Measurements from ENCODE around the gene ATP2B2.

DNA sequence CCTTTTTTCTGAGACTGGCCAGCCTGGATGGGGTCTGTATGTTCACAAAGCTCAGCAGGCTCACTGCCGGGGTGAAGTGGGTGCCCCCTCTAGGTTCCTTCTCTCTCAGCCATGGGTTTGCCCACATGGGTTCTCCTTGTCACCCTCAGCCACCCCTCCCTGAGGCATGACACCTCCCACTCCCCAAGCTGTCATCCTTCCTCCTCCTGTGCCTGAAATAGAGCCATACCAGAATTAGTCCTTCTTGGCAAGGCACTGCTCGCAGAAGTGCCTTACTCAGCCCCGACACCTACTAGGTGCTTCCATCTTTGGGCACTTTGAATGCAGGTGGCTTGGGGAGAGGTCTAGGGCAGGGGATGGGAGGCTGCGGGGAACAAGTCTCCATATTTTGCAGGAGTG lies 121.5 kb downstream of the ATP2B2 start:
- TF ChIP-seq RAD21 (IDR thresholded peaks at IDR 0.05 in 1 of 2, conservative IDR thresholded peaks at IDR 0.05 in 1 of 2; ENCODE audit: low read depth in 2 of 2, low read length in 2 of 2) (no peak), EGR1 (IDR thresholded peaks at IDR 0.05; ENCODE audit: borderline replicate concordance, low read depth, low read length) (no peak), PHF8 (conservative IDR thresholded peaks at IDR 0.05; ENCODE audit: low read depth, low read length) (no peak), MAFK (IDR thresholded peaks at IDR 0.05; ENCODE audit: low read depth, low read length) (no peak), EP300 (IDR thresholded peaks at IDR 0.05; ENCODE audit: borderline replicate concordance in 1 of 2, low read depth in 2 of 2, low read length in 2 of 2) (no peak), POLR2A (IDR thresholded peaks at IDR 0.05; ENCODE audit: control extremely low read depth in 1 of 2, low read depth in 2 of 2, low read length in 2 of 2) (no peak), POLR2AphosphoS5 (IDR thresholded peaks at IDR 0.05; ENCODE audit: low read depth, low read length) (no peak), CEBPB (IDR thresholded peaks at IDR 0.05; ENCODE audit: low read depth, low read length) (no peak), YY1 (IDR thresholded peaks at IDR 0.05; ENCODE audit: low read depth, low read length) (no peak)
- TF ChIP-seq, protein P1, sequence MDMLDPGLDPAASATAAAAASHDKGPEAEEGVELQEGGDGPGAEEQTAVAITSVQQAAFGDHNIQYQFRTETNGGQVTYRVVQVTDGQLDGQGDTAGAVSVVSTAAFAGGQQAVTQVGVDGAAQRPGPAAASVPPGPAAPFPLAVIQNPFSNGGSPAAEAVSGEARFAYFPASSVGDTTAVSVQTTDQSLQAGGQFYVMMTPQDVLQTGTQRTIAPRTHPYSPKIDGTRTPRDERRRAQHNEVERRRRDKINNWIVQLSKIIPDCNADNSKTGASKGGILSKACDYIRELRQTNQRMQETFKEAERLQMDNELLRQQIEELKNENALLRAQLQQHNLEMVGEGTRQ (IDR thresholded peaks at IDR 0.05; ENCODE audit: low read length): no peak
- TF ChIP-seq, protein P2, sequence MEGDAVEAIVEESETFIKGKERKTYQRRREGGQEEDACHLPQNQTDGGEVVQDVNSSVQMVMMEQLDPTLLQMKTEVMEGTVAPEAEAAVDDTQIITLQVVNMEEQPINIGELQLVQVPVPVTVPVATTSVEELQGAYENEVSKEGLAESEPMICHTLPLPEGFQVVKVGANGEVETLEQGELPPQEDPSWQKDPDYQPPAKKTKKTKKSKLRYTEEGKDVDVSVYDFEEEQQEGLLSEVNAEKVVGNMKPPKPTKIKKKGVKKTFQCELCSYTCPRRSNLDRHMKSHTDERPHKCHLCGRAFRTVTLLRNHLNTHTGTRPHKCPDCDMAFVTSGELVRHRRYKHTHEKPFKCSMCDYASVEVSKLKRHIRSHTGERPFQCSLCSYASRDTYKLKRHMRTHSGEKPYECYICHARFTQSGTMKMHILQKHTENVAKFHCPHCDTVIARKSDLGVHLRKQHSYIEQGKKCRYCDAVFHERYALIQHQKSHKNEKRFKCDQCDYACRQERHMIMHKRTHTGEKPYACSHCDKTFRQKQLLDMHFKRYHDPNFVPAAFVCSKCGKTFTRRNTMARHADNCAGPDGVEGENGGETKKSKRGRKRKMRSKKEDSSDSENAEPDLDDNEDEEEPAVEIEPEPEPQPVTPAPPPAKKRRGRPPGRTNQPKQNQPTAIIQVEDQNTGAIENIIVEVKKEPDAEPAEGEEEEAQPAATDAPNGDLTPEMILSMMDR (IDR thresholded peaks at IDR 0.05; ENCODE audit: control extremely low read depth in 1 of 3, insufficient read depth in 1 of 3, low read depth in 1 of 3, low read length in 3 of 3): no peak
- TF ChIP-seq, protein P3, sequence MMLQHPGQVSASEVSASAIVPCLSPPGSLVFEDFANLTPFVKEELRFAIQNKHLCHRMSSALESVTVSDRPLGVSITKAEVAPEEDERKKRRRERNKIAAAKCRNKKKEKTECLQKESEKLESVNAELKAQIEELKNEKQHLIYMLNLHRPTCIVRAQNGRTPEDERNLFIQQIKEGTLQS (IDR thresholded peaks at IDR 0.05; ENCODE audit: insufficient read depth, low read depth, low read length): no peak

Data from H1 (cell line).